Upper lobe of right lung (tissue), 1 donor: Measurements from ENCODE around the gene GALK2. TPM values are rescaled to one million over a fixed set of nuclear protein-coding genes. Genes with fewer than 3 reads are reported as not detected.
A peak's percentile ranks its signal among the peaks of the same experiment; 100 is the strongest.

ENCODE experiments used
- ATAC-seq: fragments of 200-7000 bp; cut with Tn5 transposase; one replicate; pipeline ENCODE4 v1.9.1; 2020; ENCODE audit warnings: mild to moderate bottlenecking, moderate library complexity
- DNase-seq: peaks from one replicate; pipeline ENCODE4 v3.0.0-alpha.2; 2020
- H3K27ac ChIP-seq: fragments of 200-600 bp; one replicate; pipeline ENCODE4 v1.8.0; 2022
- H3K27me3 ChIP-seq: fragments of 200-600 bp; one replicate; pipeline ENCODE4 v1.8.0; 2022; ENCODE audit warnings: mild to moderate bottlenecking
- H3K36me3 ChIP-seq: fragments of 200-600 bp; one replicate; pipeline ENCODE4 v1.8.0; 2022
- H3K4me1 ChIP-seq: fragments of 200-600 bp; one replicate; pipeline ENCODE4 v1.8.0; 2022
- H3K4me3 ChIP-seq: fragments of 200-600 bp; one replicate; pipeline ENCODE4 v1.8.0; 2022; ENCODE audit warnings: mild to moderate bottlenecking
- H3K9me3 ChIP-seq: fragments of 200-600 bp; one replicate; pipeline ENCODE4 v1.8.0; 2022
- CTCF ChIP-seq: fragments of 200-600 bp; IDR thresholded peaks from one replicate; pipeline ENCODE4 v1.8.0; 2022; ENCODE audit warnings: antibody characterized with exemption
- intact Hi-C: fragments of 100-400 bp; cut with DNase I; formaldehyde crosslinking; loops from one replicate; pipeline ENCODE4 v1.11.0; 2022
- total RNA-seq: library from RNA; stranded (reverse); fragmentation: NEBNext Ultra II Directional; extraction: Animal tissue kit (Norgen Biotek cat#: 25700); gene quantifications from one replicate; pipeline ENCODE4 v1.2.1, GENCODE V29; 2021
- donor health status: DM: no; HTN: yes; CAD: no; lungs with severe emphysema.

Gene GALK2
- total RNA-seq, 1 donor from 2014 or later = 38.2 TPM

- no peaks in the 10 kb centered on the region for H3K4me1 ChIP-seq
- no peak overlapping the region for H3K4me3 ChIP-seq
- ATAC-seq (no peak), DNase-seq (no peak)
- no peak for TF ChIP-seq CTCF
- no peak overlapping the region for H3K27ac ChIP-seq
- no peaks in the 10 kb centered on the region for H3K27me3 ChIP-seq
- no peaks in the 10 kb centered on the region for H3K36me3 ChIP-seq
- no peaks in the 10 kb centered on the region for H3K9me3 ChIP-seq
- intact Hi-C loops = no loop called here
These were observed 95.9 kb downstream of the GALK2 start for GRCh38 chr15:49265911-49266310.

- no peaks in the 10 kb centered on the region for H3K36me3 ChIP-seq
- peaks cover 3% of the 10 kb centered on the region for H3K4me1 ChIP-seq
- no peak for DNase-seq
- no peak for ATAC-seq
- no peaks in the 10 kb centered on the region for H3K9me3 ChIP-seq
- H3K27ac ChIP-seq = no peak overlapping the region
- no peak for TF ChIP-seq CTCF
- H3K4me3 ChIP-seq = no peak overlapping the region
- intact Hi-C loops = no loop called here
- no peaks in the 10 kb centered on the region for H3K27me3 ChIP-seq
These were observed 100.7 kb downstream of the GALK2 start for GRCh38 chr15:49270541-49271421.

- DNase-seq = no peak
- no peak for TF ChIP-seq CTCF
These were observed 103.8 kb downstream of the GALK2 start for GRCh38 chr15:49273734-49274318.

DNA sequence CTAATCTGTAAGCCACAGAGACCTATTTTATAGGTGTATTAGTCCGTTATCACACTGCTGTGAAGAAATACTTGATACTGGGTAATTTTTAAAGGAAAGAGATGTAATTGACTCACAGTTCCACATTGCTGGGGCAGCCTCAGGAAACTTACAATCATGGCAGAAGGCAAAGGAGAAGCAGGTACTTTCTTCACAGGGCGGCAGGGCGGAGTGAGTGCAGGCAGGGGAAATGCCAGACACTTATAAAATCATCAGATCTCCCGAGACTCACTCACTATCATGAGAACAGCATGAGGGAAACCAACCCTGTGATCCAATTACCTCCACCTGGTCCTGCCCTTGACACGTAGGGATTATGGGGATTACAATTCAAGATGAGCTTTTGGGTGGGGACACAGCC, 108.7 kb downstream of the GALK2 start:
- ATAC-seq (no peak), DNase-seq (no peak)
- Histone ChIP-seq H3K27me3 (no peaks in the 10 kb centered on the region), H3K36me3 (peaks cover 17% of the 10 kb centered on the region), H3K27ac (no peak overlapping the region), H3K4me3 (no peak overlapping the region), H3K9me3 (no peaks in the 10 kb centered on the region), H3K4me1 (no peaks in the 10 kb centered on the region)
- intact Hi-C loops = no loop called here
- no peak for TF ChIP-seq CTCF

More at GRCh38 chr15:49273734-49274318, 103.8 kb downstream of the GALK2 start:
- Histone ChIP-seq H3K27me3 (no peaks in the 10 kb centered on the region), H3K9me3 (no peaks in the 10 kb centered on the region), H3K27ac (no peak overlapping the region), H3K4me3 (no peak overlapping the region), H3K4me1 (peaks cover 3% of the 10 kb centered on the region), H3K36me3 (no peaks in the 10 kb centered on the region)
- ATAC-seq = peak; percentile 10
- intact Hi-C loops = no loop called here

GRCh38 chr15:49279521-49280456, 109.7 kb downstream of the GALK2 start:
- DNase-seq = no peak
- no peaks in the 10 kb centered on the region for H3K4me1 ChIP-seq
- H3K36me3 ChIP-seq = peaks cover 26% of the 10 kb centered on the region
- H3K4me3 ChIP-seq = no peak overlapping the region
- intact Hi-C loops = no loop called here
- no peaks in the 10 kb centered on the region for H3K27me3 ChIP-seq
- H3K9me3 ChIP-seq = no peaks in the 10 kb centered on the region
- ATAC-seq = no peak
- no peak for TF ChIP-seq CTCF
- H3K27ac ChIP-seq = no peak overlapping the region
